ENCODE data around the gene AURKB. TPM values are rescaled to one million over a fixed set of nuclear protein-coding genes. Genes with fewer than 3 reads are reported as not detected.

The AURKB gene
- total and polyA plus RNA-seq, 2 of the 4 experiments (the other 2 are of a cell fraction), result 45.9 to 62.0 TPM

DNA sequence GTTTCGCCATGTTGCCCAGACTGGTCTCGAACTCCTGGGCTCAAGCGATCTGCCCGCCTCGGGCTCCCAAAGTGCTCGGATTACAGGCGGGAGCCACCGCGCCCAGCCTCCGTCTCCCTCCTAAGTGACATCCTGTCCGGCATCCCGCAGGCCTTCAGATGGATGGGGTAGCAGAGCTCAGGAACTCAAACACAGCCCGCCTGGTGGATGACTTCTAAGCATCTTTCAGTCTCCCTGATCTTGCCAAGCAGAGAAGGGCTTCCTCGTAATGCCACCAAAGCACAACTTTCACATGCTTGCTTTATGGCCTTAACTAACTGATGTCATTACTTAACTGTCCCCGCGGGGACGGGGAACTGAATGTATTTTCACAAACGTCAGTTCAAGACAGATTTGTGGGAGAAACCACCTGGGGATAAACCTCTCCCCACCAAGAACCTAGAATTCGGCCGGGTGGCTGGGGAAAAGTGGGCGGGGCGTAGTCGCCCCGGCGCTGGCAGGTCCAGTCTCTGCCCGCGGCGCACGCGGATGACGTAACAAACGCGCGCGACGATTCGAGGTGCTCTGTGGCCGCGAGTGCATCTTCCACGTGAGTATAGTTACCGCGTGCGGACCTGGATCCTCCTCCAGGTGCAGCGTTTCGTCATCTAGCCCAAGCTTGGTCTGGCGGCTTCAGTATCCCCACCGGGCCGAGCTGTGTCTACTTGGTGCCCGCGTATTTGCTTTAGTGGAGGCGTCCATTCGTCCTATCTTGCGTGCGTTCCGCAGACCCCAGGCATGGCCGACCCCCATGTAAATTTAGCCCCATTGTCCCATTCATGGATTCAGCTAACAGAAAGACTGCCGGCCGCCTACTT lies 38.6 kb upstream of the AURKB start, which contains the start of gene PFAS:
Gene PFAS (plus strand): TSS at position 539 of the 857 bp plus-strand sequence. CDS start 4,649 bp downstream, outside the sequence.
- Histone ChIP-seq H3K23ac (ENCODE audit: low read depth, low read length) (peak within 1 kb of the TSS; percentile 92), H4K91ac (ENCODE audit: insufficient read depth, low read depth, low read length) (peak within 1 kb of the TSS; percentile 86), H3K27me3 (ENCODE audit: control insufficient read depth, insufficient read depth, low read length) (no peaks in the 10 kb centered on the region), H4K5ac (ENCODE audit: low read depth, low read length) (peak within 1 kb of the TSS; percentile 82), H3K79me1 (ENCODE audit: low read depth in 1 of 2, low read length in 2 of 2) (peaks cover 26 to 59% of the 10 kb centered on the region in 2 experiments), H2BK5ac (ENCODE audit: low read depth, low read length, poor library complexity, severe bottlenecking) (peak within 1 kb of the TSS; percentile 64), H3K4ac (ENCODE audit: low read depth, low read length) (peak within 1 kb of the TSS; percentile 88), H3K9ac (ENCODE audit: low read depth, low read length) (peak within 1 kb of the TSS; percentile 93), H3K4me2 (ENCODE audit: low read depth, low read length) (peak within 1 kb of the TSS; percentile 92), H2BK15ac (ENCODE audit: low read depth, low read length) (peak within 1 kb of the TSS; percentile 93; the same call in 2 of the 3 replicates), H3K4me1 (ENCODE audit: control insufficient read depth, insufficient read depth, low read length) (no peaks in the 10 kb centered on the region; the same call in 1 of the 2 replicates), H3K18ac (ENCODE audit: low read depth, low read length) (peak within 1 kb of the TSS; percentile 13; the same call in 1 of the 2 replicates), H2AK9ac (replicated peaks; ENCODE audit: low read depth, low read length, poor library complexity) (peak within 1 kb of the TSS; percentile 84), H4K20me1 (ENCODE audit: insufficient read depth, low read length) (no peaks in the 10 kb centered on the region), H3K14ac (replicated peaks; ENCODE audit: low read depth, low read length) (peak within 1 kb of the TSS; percentile 94), H2AK5ac (ENCODE audit: low read depth, low read length) (peak within 1 kb of the TSS; percentile 56), H4K8ac (ENCODE audit: low read depth in 2 of 2, low read length in 2 of 2) (peak within 1 kb of the TSS; percentile 89 to 99), H2BK120ac (ENCODE audit: low read depth, low read length) (peak within 1 kb of the TSS; percentile 46; the same call in 1 of the 2 replicates), H2BK20ac (ENCODE audit: low read depth, low read length) (no peak within 1 kb of the TSS), H3K36me3 (ENCODE audit: control insufficient read depth, insufficient read depth, low read length) (peaks cover 2% of the 10 kb centered on the region; the same call in 1 of the 2 replicates), H3K56ac (ENCODE audit: extremely low read depth, insufficient read depth, low read length) (peak within 1 kb of the TSS; percentile 82), H3K27ac (ENCODE audit: insufficient read depth, low read length) (peak within 1 kb of the TSS; percentile 80), H3K9me3 (ENCODE audit: control insufficient read depth, insufficient read depth, low read length) (no peaks in the 10 kb centered on the region), H3K4me3 (ENCODE audit: insufficient read depth, low read depth, low read length) (peak within 1 kb of the TSS; percentile 76), H2AFZ (replicated peaks; ENCODE audit: low read length, poor library complexity) (peak within 1 kb of the TSS; percentile 99), H3K9me1 (ENCODE audit: insufficient read depth, low read length) (peaks cover 13% of the 10 kb centered on the region; the same call in 1 of the 2 replicates)
- ATAC-seq (ENCODE audit: low read depth) (peak; percentile 74), DNase-seq (peak; percentile 89)
- dilution Hi-C loops (cut with HindIII; ENCODE audit: low sequenced_read_pairs, unreplicated experiment) (loop anchor here (25.0 kb wide), 1 partner anchor 137 kb away; the partner anchor contains the start of genes ALOXE3 and HES7), intact Hi-C loops (cut with micrococcal nuclease) (loop anchor here (1.0 to 5.0 kb wide), 4 partner anchors 23 to 128 kb away; partner anchors contain the start of genes KRABD2 and RANGRF), in situ Hi-C loops (cut with MboI; ENCODE audit: low sequenced_read_pairs) (no loop called here)
- BruUV-seq (replicated peaks), result no TSS peak
- WGBS, 2 experiments (ENCODE audit: extremely low coverage in 2 of 2, insufficient read length in 1 of 2), result 1% methylated on average over 35 of the region's 58 CpGs; no CpG with 5 or more reads in 1 of the 2 experiments
- CTCF ChIA-PET, result interaction anchor here (0.8 kb wide), 1 partner anchor 1582 kb away, joined by 3 read pairs; no protein-coding TSS in a partner anchor
- POLR2A ChIA-PET (ENCODE audit: unreplicated experiment), result no interaction called here
- TF ChIP-seq CTCF (conservative IDR thresholded peaks at IDR 0.05; ENCODE audit: low read depth, low read length) (no peak), RFX5 (IDR thresholded peaks at IDR 0.05; ENCODE audit: low read depth, low read length) (no peak), SMC3 (IDR thresholded peaks at IDR 0.05; ENCODE audit: low read depth, low read length) (no peak), MAZ (IDR thresholded peaks at IDR 0.05; ENCODE audit: borderline replicate concordance, low read depth, low read length) (peak; percentile 35; the same call in 1 of the 2 replicates), BHLHE40 (IDR thresholded peaks at IDR 0.05; ENCODE audit: low read depth, low read length) (peak; percentile 67), FOS (IDR thresholded peaks at IDR 0.05; ENCODE audit: low read depth, low read length) (no peak), RAD21 (IDR thresholded peaks at IDR 0.05; ENCODE audit: low read length) (no peak), NFE2L2 (IDR thresholded peaks at IDR 0.05; ENCODE audit: low read depth, low read length) (0 out of 2 replicates have a peak, but pooled peaks have one; percentile 10), RCOR1 (IDR thresholded peaks at IDR 0.05; ENCODE audit: insufficient replicate concordance, low read length) (no peak), MXI1 (IDR thresholded peaks at IDR 0.05; ENCODE audit: borderline replicate concordance, low read depth, low read length) (peak; percentile 100), MAFK (IDR thresholded peaks at IDR 0.05; ENCODE audit: low read depth, low read length) (no peak), CHD1 (IDR thresholded peaks at IDR 0.05; ENCODE audit: low read depth, low read length) (0 out of 2 replicates have a peak, but pooled peaks have one; percentile 50), POLR2A (IDR thresholded peaks at IDR 0.05; ENCODE audit: low read depth, low read length) (peak; percentile 54)
- TF ChIP-seq, protein P1, sequence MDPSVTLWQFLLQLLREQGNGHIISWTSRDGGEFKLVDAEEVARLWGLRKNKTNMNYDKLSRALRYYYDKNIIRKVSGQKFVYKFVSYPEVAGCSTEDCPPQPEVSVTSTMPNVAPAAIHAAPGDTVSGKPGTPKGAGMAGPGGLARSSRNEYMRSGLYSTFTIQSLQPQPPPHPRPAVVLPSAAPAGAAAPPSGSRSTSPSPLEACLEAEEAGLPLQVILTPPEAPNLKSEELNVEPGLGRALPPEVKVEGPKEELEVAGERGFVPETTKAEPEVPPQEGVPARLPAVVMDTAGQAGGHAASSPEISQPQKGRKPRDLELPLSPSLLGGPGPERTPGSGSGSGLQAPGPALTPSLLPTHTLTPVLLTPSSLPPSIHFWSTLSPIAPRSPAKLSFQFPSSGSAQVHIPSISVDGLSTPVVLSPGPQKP (IDR thresholded peaks at IDR 0.05; ENCODE audit: borderline replicate concordance, low read depth, low read length), result no peak
